GM23338 (cell line): Measurements from ENCODE around the gene GATAD2A. TPM values are rescaled to one million over a fixed set of nuclear protein-coding genes. Genes with fewer than 3 reads are reported as not detected.

ENCODE experiments used
- ATAC-seq: fragments of 200-7000 bp; cut with Tn5 transposase; 3 replicates; pipeline ENCODE4 v1.9.1; 2020
- DNase-seq: peaks from one replicate; pipeline ENCODE4 v3.0.0-alpha.2; 2015; ENCODE audit warnings: low spot score
- H2AFZ ChIP-seq: fragments of 200-600 bp; sonication (generic); 2 replicates; pipeline ENCODE4 v1.8.0; 2016; ENCODE audit warnings: antibody characterized with exemption, mild to moderate bottlenecking, moderate library complexity
- H3F3A ChIP-seq: fragments of 200-600 bp; sonication (generic); replicated peaks from 2 replicates; pipeline ENCODE4 v1.8.0; 2017; ENCODE audit warnings: antibody characterized with exemption, mixed run types, low read depth
- H3K27ac ChIP-seq: fragments of 200-600 bp; sonication (generic); 2 replicates; pipeline ENCODE4 v1.6.1; 2016; ENCODE audit warnings: low read depth
- H3K27me3 ChIP-seq: fragments of 200-600 bp; sonication (generic); 2 replicates; pipeline ENCODE4 v1.8.0; 2016; ENCODE audit warnings: mild to moderate bottlenecking, mixed run types, moderate library complexity; ENCODE audit not compliant: insufficient read depth
- H3K36me3 ChIP-seq: fragments of 200-600 bp; sonication (generic); 2 replicates; pipeline ENCODE4 v1.8.0; 2016; ENCODE audit warnings: mild to moderate bottlenecking; ENCODE audit not compliant: insufficient read depth
- H3K4me1 ChIP-seq: fragments of 200-600 bp; sonication (generic); 2 replicates; pipeline ENCODE4 v1.8.0; 2016; ENCODE audit warnings: mild to moderate bottlenecking, moderate library complexity; ENCODE audit not compliant: insufficient read depth
- H3K4me2 ChIP-seq: fragments of 200-600 bp; sonication (generic); 2 replicates; pipeline ENCODE4 v1.7.1; 2017; ENCODE audit warnings: mixed run types
- H3K4me3 ChIP-seq: fragments of 200-600 bp; sonication (generic); 2 replicates; pipeline ENCODE4 v1.6.1; 2016; ENCODE audit warnings: mixed run types
- H3K79me2 ChIP-seq: fragments of 200-600 bp; sonication (generic); replicated peaks from 2 replicates; pipeline ENCODE4 v1.8.0; 2017; ENCODE audit warnings: mild to moderate bottlenecking; ENCODE audit not compliant: insufficient read depth
- H3K9me2 ChIP-seq: fragments of 200-600 bp; sonication (generic); 2 replicates; pipeline ENCODE4 v1.8.0; 2017; ENCODE audit not compliant: insufficient read depth
- H4K20me1 ChIP-seq: fragments of 200-600 bp; sonication (generic); replicated peaks from 2 replicates; pipeline ENCODE4 v1.8.0; 2017; ENCODE audit warnings: mild to moderate bottlenecking; ENCODE audit not compliant: insufficient read depth
- H3K27ac Mint-ChIP-seq: 2 replicates; pipeline ENCODE4 v1.8.0; 2020; ENCODE audit warnings: inconsistent platforms, mild to moderate bottlenecking, moderate library complexity, mixed read lengths
- H3K27me3 Mint-ChIP-seq: 3 replicates; pipeline ENCODE4 v1.8.0; 2022; ENCODE audit warnings: low read depth, mild to moderate bottlenecking, moderate library complexity, mixed read lengths, inconsistent platforms; ENCODE audit not compliant: insufficient read depth, poor library complexity
- H3K36me3 Mint-ChIP-seq: 3 replicates; pipeline ENCODE4 v1.8.0; 2021; ENCODE audit warnings: low read depth, mild to moderate bottlenecking, inconsistent platforms, moderate library complexity, mixed read lengths
- H3K4me1 Mint-ChIP-seq: 3 replicates; pipeline ENCODE4 v1.8.0; 2020; ENCODE audit warnings: mild to moderate bottlenecking, inconsistent platforms, mixed read lengths
- H3K4me3 Mint-ChIP-seq: 3 replicates; pipeline ENCODE4 v1.8.0; 2021; ENCODE audit warnings: moderate library complexity, mild to moderate bottlenecking, inconsistent platforms, mixed read lengths
- H3K9me3 Mint-ChIP-seq: 3 replicates; pipeline ENCODE4 v1.8.0; 2020; ENCODE audit warnings: moderate library complexity, mild to moderate bottlenecking, inconsistent platforms, mixed read lengths
- CREB1 ChIP-seq: fragments of 250-450 bp; sonication (Bioruptor Pico); IDR thresholded peaks from 2 replicates; pipeline ENCODE4 v1.5.0; 2020; ENCODE audit warnings: low read depth, mild to moderate bottlenecking, moderate library complexity
- EZH2 ChIP-seq: fragments of 200-600 bp; sonication (generic); IDR thresholded peaks from one replicate; pipeline ENCODE4 v1.8.0; 2017; ENCODE audit warnings: antibody characterized with exemption, mild to moderate bottlenecking, low read depth; ENCODE audit not compliant: unreplicated experiment
- EZH2phosphoT487 ChIP-seq: fragments of 200-600 bp; sonication (generic); IDR thresholded peaks from one replicate; pipeline ENCODE4 v1.8.1; 2018; ENCODE audit warnings: antibody characterized with exemption; ENCODE audit not compliant: unreplicated experiment
- JUNB ChIP-seq: IDR thresholded peaks from one replicate; pipeline ENCODE4 v1.6.1; 2016; ENCODE audit warnings: antibody characterized with exemption; ENCODE audit not compliant: unreplicated experiment
- NANOG ChIP-seq: IDR thresholded peaks from 2 replicates; pipeline ENCODE4 v1.6.1; 2016; ENCODE audit warnings: antibody characterized with exemption, borderline replicate concordance
- POLR2AphosphoS5 ChIP-seq: IDR thresholded peaks from 2 replicates; pipeline ENCODE4 v1.6.1; 2016; ENCODE audit warnings: antibody characterized with exemption, low read depth
- STAT1 ChIP-seq: IDR thresholded peaks from one replicate; pipeline ENCODE4 v1.6.1; 2016; ENCODE audit warnings: antibody characterized with exemption; ENCODE audit not compliant: unreplicated experiment
- ZNF331 ChIP-seq: fragments of 250-450 bp; sonication (Bioruptor Pico); IDR thresholded peaks from 2 replicates; pipeline ENCODE4 v1.5.0; 2020; ENCODE audit warnings: low read depth, mild to moderate bottlenecking, moderate library complexity
- polyA plus RNA-seq: library from polyadenylated mRNA; unstranded; fragments of >200 nt; fragmentation: Nextera tagmentation; extraction: Ambion mirVana; gene quantifications from 2 replicates; pipeline ENCODE4 v1.2.1, GENCODE V29; 2016
- total RNA-seq: library from RNA; depleted of rRNA; stranded (reverse); fragments of >200 nt; shearing (Covaris generic); gene quantifications from 2 replicates; pipeline ENCODE4 v1.2.3, GENCODE V29; 2014
- TF ChIP-seq, protein P1 (sequence below), 2 experiments: fragments of 200-600 bp in 1 of 2; sonication (generic) in 1 of 2; conservative IDR thresholded peaks; 2 replicates each; pipeline versions ENCODE4 v1.5.1 to v1.6.1; 2016 to 2017; ENCODE audit warnings: antibody characterized with exemption in 2 of 2, low read depth in 2 of 2, mild to moderate bottlenecking in 2 of 2, moderate library complexity in 1 of 2
- TF ChIP-seq, protein P2 (sequence below): IDR thresholded peaks from 2 replicates; pipeline ENCODE4 v1.6.1; 2016; ENCODE audit warnings: antibody characterized with exemption
- TF ChIP-seq, protein P3 (sequence below): IDR thresholded peaks from one replicate; pipeline ENCODE4 v1.6.1; 2018; ENCODE audit warnings: antibody characterized with exemption; ENCODE audit not compliant: unreplicated experiment

GATAD2A gene
- total and polyA plus RNA-seq, 2 experiments from 2014 or later: 40.0 to 151 TPM

DNA sequence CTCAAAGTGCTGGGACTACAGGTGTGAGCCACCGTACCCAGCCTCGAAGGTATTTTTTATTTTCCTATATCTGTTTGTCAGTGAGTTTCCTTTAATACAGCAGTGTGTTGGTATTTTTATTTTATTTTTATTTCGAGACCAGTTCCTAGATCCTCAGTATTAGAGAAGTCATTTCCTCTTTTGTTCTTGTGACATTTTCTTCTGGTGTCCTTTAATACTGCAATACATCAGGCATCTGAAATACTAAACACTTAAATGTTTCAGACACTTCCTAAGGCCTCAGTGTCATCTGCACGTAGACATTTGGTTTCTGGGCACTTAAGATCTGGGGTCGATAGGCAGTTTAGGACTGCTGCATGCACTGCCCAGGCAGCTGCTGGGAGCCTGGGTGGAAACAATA, 22.5 kb downstream of the GATAD2A start:
- no peak for TF ChIP-seq CREB1 (CRISPR knock-in tag)
- no peak for TF ChIP-seq ZNF331
- TF ChIP-seq, protein P1, sequence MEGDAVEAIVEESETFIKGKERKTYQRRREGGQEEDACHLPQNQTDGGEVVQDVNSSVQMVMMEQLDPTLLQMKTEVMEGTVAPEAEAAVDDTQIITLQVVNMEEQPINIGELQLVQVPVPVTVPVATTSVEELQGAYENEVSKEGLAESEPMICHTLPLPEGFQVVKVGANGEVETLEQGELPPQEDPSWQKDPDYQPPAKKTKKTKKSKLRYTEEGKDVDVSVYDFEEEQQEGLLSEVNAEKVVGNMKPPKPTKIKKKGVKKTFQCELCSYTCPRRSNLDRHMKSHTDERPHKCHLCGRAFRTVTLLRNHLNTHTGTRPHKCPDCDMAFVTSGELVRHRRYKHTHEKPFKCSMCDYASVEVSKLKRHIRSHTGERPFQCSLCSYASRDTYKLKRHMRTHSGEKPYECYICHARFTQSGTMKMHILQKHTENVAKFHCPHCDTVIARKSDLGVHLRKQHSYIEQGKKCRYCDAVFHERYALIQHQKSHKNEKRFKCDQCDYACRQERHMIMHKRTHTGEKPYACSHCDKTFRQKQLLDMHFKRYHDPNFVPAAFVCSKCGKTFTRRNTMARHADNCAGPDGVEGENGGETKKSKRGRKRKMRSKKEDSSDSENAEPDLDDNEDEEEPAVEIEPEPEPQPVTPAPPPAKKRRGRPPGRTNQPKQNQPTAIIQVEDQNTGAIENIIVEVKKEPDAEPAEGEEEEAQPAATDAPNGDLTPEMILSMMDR (conservative IDR thresholded peaks at IDR 0.05; ENCODE audit: low read depth in 2 of 2): no peak
- no peak for TF ChIP-seq NANOG
- H3K9me2 ChIP-seq: no peaks in the 10 kb centered on the region
- peaks cover 33% of the 10 kb centered on the region for H3K4me1 ChIP-seq
- Mint-ChIP-seq H3K36me3 (peaks cover 8% of the 10 kb centered on the region; the same call in 1 of the 3 replicates), H3K4me3 (no peak overlapping the region; the same call in 2 of the 3 replicates), H3K9me3 (no peaks in the 10 kb centered on the region), H3K27ac (no peak overlapping the region), H3K4me1 (peaks cover 53% of the 10 kb centered on the region), H3K27me3 (peaks cover 8% of the 10 kb centered on the region)
- H3K79me2 ChIP-seq: peaks cover 100% of the 10 kb centered on the region
- DNase-seq (no peak), ATAC-seq (no peak)
- no peak overlapping the region for H3K4me2 ChIP-seq
- no peaks in the 10 kb centered on the region for H3K36me3 ChIP-seq
- H2AFZ ChIP-seq: no peak overlapping the region
- no peaks in the 10 kb centered on the region for H3K27me3 ChIP-seq
- H3K27ac ChIP-seq: peak overlapping the region; percentile 77; the same call in 1 of the 2 replicates
- 0 out of 2 replicates have a peak, but pooled peaks cover 8% of the 10 kb centered on the region for H3F3A ChIP-seq
- peaks cover 92% of the 10 kb centered on the region for H4K20me1 ChIP-seq
- no peak overlapping the region for H3K4me3 ChIP-seq

DNA sequence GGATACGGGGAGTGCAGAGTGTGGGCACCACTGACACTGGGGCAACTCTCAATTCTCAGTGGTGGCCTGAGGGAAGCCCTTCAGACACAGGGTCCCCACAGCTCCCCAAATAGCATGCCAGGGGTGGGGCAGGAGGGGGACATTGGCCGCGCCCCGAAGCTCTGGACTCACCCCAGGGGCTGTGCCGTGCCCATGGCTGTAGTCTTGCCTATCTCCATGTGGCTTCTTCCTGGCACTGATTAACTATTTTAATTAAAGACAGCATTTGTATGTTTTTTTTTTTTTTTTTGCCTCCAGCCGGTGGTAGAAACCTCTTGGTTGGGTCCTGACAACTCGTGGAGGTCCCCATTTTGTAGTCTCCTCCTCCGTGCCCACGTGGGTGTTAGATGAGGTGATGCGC, 23.3 kb downstream of the GATAD2A start:
- no peaks in the 10 kb centered on the region for H3K9me2 ChIP-seq
- H3K4me3 ChIP-seq: no peak overlapping the region
- no peak overlapping the region for H2AFZ ChIP-seq
- H3K36me3 ChIP-seq: no peaks in the 10 kb centered on the region
- peaks cover 100% of the 10 kb centered on the region for H3K79me2 ChIP-seq
- peaks cover 57% of the 10 kb centered on the region for H3K4me1 Mint-ChIP-seq
- H3K27me3 ChIP-seq: no peaks in the 10 kb centered on the region
- H3K27ac Mint-ChIP-seq: no peak overlapping the region
- H3K9me3 Mint-ChIP-seq: no peaks in the 10 kb centered on the region
- peaks cover 39% of the 10 kb centered on the region for H3K4me1 ChIP-seq
- no peak overlapping the region for H3K4me2 ChIP-seq
- peaks cover 8% of the 10 kb centered on the region; the same call in 1 of the 3 replicates for H3K36me3 Mint-ChIP-seq
- H3K27me3 Mint-ChIP-seq: peaks cover 8% of the 10 kb centered on the region
- DNase-seq: no peak
- H3F3A ChIP-seq: 0 out of 2 replicates have a peak, but pooled peaks cover 8% of the 10 kb centered on the region
- H4K20me1 ChIP-seq: peaks cover 92% of the 10 kb centered on the region
- ATAC-seq: no peak
- no peak overlapping the region for H3K4me3 Mint-ChIP-seq
- H3K27ac ChIP-seq: no peak overlapping the region
- no peak for TF ChIP-seq STAT1
- TF ChIP-seq EZH2: no peak
- no peak for TF ChIP-seq NANOG
- TF ChIP-seq, protein P2, sequence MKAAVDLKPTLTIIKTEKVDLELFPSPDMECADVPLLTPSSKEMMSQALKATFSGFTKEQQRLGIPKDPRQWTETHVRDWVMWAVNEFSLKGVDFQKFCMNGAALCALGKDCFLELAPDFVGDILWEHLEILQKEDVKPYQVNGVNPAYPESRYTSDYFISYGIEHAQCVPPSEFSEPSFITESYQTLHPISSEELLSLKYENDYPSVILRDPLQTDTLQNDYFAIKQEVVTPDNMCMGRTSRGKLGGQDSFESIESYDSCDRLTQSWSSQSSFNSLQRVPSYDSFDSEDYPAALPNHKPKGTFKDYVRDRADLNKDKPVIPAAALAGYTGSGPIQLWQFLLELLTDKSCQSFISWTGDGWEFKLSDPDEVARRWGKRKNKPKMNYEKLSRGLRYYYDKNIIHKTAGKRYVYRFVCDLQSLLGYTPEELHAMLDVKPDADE: no peak
- no peak for TF ChIP-seq POLR2AphosphoS5
- TF ChIP-seq JUNB: no peak
- no peak for TF ChIP-seq ZNF331
- no peak for TF ChIP-seq EZH2phosphoT487
- TF ChIP-seq, protein P3, sequence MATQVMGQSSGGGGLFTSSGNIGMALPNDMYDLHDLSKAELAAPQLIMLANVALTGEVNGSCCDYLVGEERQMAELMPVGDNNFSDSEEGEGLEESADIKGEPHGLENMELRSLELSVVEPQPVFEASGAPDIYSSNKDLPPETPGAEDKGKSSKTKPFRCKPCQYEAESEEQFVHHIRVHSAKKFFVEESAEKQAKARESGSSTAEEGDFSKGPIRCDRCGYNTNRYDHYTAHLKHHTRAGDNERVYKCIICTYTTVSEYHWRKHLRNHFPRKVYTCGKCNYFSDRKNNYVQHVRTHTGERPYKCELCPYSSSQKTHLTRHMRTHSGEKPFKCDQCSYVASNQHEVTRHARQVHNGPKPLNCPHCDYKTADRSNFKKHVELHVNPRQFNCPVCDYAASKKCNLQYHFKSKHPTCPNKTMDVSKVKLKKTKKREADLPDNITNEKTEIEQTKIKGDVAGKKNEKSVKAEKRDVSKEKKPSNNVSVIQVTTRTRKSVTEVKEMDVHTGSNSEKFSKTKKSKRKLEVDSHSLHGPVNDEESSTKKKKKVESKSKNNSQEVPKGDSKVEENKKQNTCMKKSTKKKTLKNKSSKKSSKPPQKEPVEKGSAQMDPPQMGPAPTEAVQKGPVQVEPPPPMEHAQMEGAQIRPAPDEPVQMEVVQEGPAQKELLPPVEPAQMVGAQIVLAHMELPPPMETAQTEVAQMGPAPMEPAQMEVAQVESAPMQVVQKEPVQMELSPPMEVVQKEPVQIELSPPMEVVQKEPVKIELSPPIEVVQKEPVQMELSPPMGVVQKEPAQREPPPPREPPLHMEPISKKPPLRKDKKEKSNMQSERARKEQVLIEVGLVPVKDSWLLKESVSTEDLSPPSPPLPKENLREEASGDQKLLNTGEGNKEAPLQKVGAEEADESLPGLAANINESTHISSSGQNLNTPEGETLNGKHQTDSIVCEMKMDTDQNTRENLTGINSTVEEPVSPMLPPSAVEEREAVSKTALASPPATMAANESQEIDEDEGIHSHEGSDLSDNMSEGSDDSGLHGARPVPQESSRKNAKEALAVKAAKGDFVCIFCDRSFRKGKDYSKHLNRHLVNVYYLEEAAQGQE: no peak
- no peak for TF ChIP-seq CREB1 (CRISPR knock-in tag)
